ENCODE measurements around the gene C1orf226.
"Not testable (repeated sequence)": the region's sequence is repeated elsewhere in the genome, so short reads cannot be mapped to it uniquely, and the experiment has no call there.

DNA sequence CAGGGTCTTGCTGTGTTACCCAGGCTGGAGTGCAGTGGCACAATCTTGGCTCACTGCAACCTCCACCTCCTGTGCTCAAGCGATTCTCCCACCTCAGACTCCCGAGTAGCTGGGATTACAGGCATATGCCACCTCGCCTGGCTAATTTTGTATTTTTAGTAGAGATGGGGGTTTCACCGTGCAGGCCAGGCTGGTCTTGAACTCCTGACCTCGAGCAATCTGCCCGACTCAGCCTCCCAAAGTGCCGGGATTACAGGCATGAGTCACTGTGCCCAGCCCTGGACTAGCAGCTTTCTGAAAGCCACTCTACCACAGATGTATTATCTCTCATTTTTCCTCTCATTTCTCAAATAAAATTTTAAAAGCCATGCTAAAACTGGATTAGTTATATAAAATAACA, 37.1 kb downstream of the C1orf226 start:
- not testable (repeated sequence) for TF ChIP-seq JUN (IDR thresholded peaks at IDR 0.05); POLR2A (IDR thresholded peaks at IDR 0.05; ENCODE audit: low read length); EHMT2 (IDR thresholded peaks at IDR 0.05; ENCODE audit: low read depth); RFX5 (IDR thresholded peaks at IDR 0.05); CEBPB (IDR thresholded peaks at IDR 0.05); BHLHE40 (IDR thresholded peaks at IDR 0.05; ENCODE audit: low read depth, low read length); RAD21 (conservative IDR thresholded peaks at IDR 0.05 in 1 of 2, IDR thresholded peaks at IDR 0.05 in 1 of 2)
- TF ChIP-seq, protein P1, sequence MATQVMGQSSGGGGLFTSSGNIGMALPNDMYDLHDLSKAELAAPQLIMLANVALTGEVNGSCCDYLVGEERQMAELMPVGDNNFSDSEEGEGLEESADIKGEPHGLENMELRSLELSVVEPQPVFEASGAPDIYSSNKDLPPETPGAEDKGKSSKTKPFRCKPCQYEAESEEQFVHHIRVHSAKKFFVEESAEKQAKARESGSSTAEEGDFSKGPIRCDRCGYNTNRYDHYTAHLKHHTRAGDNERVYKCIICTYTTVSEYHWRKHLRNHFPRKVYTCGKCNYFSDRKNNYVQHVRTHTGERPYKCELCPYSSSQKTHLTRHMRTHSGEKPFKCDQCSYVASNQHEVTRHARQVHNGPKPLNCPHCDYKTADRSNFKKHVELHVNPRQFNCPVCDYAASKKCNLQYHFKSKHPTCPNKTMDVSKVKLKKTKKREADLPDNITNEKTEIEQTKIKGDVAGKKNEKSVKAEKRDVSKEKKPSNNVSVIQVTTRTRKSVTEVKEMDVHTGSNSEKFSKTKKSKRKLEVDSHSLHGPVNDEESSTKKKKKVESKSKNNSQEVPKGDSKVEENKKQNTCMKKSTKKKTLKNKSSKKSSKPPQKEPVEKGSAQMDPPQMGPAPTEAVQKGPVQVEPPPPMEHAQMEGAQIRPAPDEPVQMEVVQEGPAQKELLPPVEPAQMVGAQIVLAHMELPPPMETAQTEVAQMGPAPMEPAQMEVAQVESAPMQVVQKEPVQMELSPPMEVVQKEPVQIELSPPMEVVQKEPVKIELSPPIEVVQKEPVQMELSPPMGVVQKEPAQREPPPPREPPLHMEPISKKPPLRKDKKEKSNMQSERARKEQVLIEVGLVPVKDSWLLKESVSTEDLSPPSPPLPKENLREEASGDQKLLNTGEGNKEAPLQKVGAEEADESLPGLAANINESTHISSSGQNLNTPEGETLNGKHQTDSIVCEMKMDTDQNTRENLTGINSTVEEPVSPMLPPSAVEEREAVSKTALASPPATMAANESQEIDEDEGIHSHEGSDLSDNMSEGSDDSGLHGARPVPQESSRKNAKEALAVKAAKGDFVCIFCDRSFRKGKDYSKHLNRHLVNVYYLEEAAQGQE (IDR thresholded peaks at IDR 0.05): not testable (repeated sequence)
- TF ChIP-seq, protein P2, sequence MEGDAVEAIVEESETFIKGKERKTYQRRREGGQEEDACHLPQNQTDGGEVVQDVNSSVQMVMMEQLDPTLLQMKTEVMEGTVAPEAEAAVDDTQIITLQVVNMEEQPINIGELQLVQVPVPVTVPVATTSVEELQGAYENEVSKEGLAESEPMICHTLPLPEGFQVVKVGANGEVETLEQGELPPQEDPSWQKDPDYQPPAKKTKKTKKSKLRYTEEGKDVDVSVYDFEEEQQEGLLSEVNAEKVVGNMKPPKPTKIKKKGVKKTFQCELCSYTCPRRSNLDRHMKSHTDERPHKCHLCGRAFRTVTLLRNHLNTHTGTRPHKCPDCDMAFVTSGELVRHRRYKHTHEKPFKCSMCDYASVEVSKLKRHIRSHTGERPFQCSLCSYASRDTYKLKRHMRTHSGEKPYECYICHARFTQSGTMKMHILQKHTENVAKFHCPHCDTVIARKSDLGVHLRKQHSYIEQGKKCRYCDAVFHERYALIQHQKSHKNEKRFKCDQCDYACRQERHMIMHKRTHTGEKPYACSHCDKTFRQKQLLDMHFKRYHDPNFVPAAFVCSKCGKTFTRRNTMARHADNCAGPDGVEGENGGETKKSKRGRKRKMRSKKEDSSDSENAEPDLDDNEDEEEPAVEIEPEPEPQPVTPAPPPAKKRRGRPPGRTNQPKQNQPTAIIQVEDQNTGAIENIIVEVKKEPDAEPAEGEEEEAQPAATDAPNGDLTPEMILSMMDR (IDR thresholded peaks at IDR 0.05): not testable (repeated sequence)
